GDM1 (cell line): Measurements from ENCODE around the gene STK31.
"Not testable (repeated sequence)": the region's sequence is repeated elsewhere in the genome, so short reads cannot be mapped to it uniquely, and the experiment has no call there.

Experiments
- DNase-seq: peaks from one replicate; lab custom pipeline; 2025; lab: John Stamatoyannopoulos, UW

STK31 gene

DNA sequence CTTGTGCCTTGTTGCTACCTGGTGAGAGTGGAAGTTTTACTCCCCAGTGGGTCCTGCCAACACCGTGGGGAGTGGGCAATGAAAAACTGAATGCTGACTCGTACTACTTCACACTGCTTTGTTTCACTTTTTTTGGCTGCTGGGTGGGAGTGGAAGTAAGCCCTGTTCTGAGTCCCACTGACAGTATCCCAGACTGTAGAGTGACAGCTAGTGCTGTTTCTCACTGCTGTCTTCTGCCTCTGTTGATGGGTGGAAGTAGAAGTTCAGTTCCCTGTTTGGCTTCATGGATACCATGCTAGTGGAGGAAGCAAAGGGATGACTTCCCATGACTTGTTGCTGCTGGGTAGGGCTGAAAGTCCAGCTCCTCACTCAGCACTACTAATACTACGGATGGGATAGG, 98.4 kb downstream of the STK31 start:
- no peak for DNase-seq

- DNase-seq: no peak
Measured at GRCh38 chr7:23810099-23810498, 100.1 kb downstream of the STK31 start.

- DNase-seq: no peak
Measured at GRCh38 chr7:23811540-23811939, 101.5 kb downstream of the STK31 start.

- not testable (repeated sequence) for DNase-seq
Measured at GRCh38 chr7:23828125-23828524, 118.1 kb downstream of the STK31 start.

DNA sequence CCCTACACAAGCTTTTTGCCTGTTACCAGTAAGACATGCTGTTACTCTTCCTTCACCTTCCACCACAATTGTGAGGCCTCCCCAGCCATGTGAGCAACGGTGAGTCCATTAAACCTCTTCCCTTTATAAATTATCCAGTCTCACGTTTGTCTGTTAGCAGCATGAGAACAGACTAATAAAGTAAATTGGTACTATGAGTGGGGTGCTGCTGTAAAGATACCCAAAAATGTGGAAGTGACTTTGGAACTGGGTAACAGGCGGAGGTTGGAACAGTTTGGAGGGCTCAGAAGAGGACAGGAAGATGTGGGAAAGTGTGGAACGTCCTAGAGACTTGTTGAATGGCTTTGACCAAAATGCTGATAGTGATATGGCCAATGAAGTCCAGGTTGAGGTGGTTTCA, 122.7 kb downstream of the STK31 start:
- not testable (repeated sequence) for DNase-seq

DNA sequence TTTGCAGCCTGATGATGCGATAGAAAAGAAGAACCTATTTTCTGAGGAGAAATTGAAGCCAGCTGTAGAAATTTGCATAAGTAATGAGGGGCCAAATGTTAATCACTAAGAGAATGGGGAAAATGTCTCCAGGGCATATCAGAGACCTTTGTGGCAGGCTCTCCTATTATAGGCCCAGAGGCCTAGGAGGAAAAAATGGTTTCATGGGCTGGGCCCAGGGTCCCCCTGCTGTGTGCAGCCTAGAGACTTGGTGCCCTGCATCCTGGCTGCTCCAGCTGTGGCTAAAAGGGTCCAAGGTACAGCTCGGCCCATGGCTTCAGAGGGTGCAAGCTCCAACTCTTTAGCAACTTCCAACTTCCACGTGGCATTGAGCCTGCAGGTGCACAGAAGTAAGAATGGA, 123.4 kb downstream of the STK31 start:
- DNase-seq: no peak

DNA sequence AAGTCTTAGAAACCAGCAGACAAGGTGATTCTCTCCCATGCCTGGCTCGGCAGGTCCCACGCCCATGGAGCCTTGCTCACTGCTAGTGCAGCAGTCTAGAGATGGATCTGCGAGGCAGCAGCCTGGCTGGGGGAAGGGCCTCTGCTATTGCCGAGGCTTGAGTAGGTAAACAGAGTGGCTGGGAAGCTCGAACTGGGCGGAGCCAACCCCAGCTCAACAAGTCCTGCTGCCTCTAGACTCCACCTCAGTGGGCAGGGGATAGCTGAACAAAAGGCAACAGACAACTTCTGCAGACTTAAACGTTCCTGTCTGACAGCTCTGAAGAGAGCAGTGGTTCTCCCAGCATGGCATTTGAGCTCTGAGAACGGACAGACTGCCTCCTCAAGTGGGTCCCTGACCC, 134.8 kb downstream of the STK31 start:
- DNase-seq: not testable (repeated sequence)

DNA sequence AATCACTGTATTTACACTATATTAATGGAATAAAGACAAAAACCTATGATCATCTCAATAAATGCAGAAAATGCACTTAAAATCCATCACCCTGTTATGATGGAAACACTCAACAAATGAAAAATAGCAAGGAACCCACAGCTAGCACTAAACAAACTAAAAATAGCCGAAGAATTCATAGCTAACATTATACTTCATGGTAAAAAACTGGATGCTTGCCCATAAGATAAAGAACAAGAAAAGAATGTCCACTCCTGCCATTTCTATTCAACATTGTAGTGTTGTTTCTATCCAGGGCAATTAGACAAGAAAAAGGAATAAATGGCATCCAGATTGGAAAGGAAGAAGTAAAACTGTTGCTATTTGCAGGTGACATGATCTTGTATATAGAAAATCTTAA, 142.1 kb downstream of the STK31 start:
- no peak for DNase-seq

DNA sequence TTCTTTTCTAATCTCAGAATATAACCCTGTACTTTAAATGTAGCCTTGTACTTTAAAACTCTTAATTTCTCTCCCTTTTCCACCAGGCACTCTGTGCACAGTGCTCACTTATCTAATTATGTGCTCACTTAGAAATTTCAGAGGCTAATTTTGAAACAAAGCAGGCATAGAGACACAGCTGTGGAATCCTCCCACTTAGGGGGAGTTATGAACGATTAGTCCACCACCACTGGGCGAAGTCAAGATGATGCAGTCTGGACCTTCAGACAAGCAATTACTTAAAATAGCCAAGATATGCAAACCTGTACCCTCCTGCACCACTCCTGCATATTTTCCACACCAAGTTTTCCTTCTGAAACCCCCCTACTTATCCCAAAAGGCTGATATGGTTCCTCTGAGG, 143.0 kb downstream of the STK31 start:
- no peak for DNase-seq

GRCh38 chr7:23863209-23863787, 153.3 kb downstream of the STK31 start:
- no peak for DNase-seq

GRCh38 chr7:23864973-23865372, 155.0 kb downstream of the STK31 start:
- no peak for DNase-seq

DNA sequence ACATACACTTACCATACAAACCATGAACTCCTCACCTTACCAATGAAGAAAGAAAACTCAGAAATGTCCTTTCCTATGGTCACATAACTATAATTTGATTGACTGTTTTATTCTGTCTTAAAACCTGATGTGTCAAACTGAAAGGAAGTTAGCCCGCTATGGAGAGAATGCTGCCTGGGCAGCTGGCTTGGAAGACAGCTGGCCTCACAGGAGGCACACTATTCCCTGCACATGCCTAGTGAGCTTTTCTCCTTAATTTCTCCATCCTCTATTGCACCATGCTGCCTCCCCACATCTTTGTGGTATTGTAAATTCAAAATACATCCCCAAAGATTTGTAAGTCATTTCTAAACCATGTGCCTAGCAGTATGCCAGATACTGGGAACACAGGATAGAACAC, 163.3 kb downstream of the STK31 start:
- no peak for DNase-seq

DNA sequence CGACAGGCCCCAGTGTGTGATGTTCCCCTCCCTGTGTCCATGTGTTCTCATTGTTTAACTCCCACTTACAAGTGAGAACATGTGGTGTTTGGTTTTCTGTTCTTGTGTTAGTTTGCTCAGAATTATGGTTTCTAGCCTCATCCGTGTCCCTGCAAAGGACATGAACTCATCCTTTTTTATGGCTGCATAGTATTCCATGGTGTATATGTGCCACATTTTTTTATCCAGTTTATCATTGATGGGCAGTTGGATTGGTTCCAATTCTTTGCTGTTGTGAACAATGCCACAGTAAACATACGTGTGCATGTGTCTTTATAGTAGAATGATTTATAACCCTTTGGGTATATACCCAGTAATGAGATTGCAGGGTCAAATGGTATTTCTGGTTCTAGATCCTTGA, 166.5 kb downstream of the STK31 start:
- not testable (repeated sequence) for DNase-seq
